ENCODE results near the gene BEND5. TPM values are rescaled to one million over a fixed set of nuclear protein-coding genes. Genes with fewer than 3 reads are reported as not detected.
A peak's percentile ranks its signal among the peaks of the same experiment; 100 is the strongest.

BEND5 gene
- total RNA-seq, 4 donors from 2014 or later, result 1.5 to 1.9 TPM; not detected in 2

- no peak for TF ChIP-seq EP300 (IDR thresholded peaks at IDR 0.05; ENCODE audit: low read depth)
- no peak for TF ChIP-seq POLR2AphosphoS5 (IDR thresholded peaks at IDR 0.05)
- no peak for TF ChIP-seq POLR2A (IDR thresholded peaks at IDR 0.05)
- no peak for TF ChIP-seq CTCF (IDR thresholded peaks at IDR 0.05)
- no peaks in the 10 kb centered on the region for H3K9me3 ChIP-seq
- no peak for DNase-seq
- no peaks in the 10 kb centered on the region for H3K36me3 ChIP-seq
- intact Hi-C loops (cut with DNase I; ENCODE audit: low total_unique reads), result no loop called here
- in situ Hi-C loops (cut with MboI; ENCODE audit: low pct_ligation_motif_present in 1 of 4, low pct_unique_long_range_greater_than_20kb in 1 of 4, low sequenced_read_pairs in 3 of 4), result no loop called here
- H3K27ac ChIP-seq, result no peak overlapping the region
- H3K27me3 ChIP-seq, result no peaks in the 10 kb centered on the region
- no peaks in the 10 kb centered on the region for H3K4me1 ChIP-seq
- H3K4me3 ChIP-seq, result no peak overlapping the region
- WGBS, 2 donors (ENCODE audit: low coverage in 1 of 2), result 80 to 87% methylated on average over 2 of the region's 2 CpGs
Measured at GRCh38 chr1:48710318-48710717, 66.4 kb downstream of the BEND5 start.

DNA sequence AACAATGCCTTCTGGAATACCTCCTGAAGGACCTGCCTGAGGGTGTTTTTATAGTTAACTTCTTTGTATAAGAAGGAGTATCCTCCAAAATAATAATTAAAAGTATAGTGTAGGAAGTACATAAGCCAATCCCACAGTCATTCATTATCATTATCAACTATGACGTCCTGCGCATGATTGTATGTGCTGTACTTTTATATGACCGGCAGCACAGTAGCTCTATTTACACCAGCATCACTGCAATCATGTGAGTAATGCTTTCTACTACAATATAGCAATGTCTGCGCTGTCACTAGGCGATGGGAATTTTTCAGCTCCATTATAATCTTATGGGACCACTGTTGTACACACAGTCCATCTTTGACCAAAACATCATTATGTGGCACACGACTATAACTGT, 72.0 kb downstream of the BEND5 start:
- WGBS, 2 donors (ENCODE audit: low coverage in 1 of 2), result 88 to 95% methylated on average over 6 of the region's 6 CpGs
- Histone ChIP-seq H3K9me3 (no peaks in the 10 kb centered on the region), H3K27me3 (no peaks in the 10 kb centered on the region), H3K4me1 (no peaks in the 10 kb centered on the region), H3K4me3 (no peak overlapping the region), H3K36me3 (no peaks in the 10 kb centered on the region), H3K27ac (no peak overlapping the region)
- in situ Hi-C loops (cut with MboI; ENCODE audit: low pct_ligation_motif_present in 1 of 4, low pct_unique_long_range_greater_than_20kb in 1 of 4, low sequenced_read_pairs in 3 of 4) (no loop called here), intact Hi-C loops (cut with DNase I; ENCODE audit: low total_unique reads) (no loop called here)
- no peak for DNase-seq
- no peak for TF ChIP-seq CTCF (IDR thresholded peaks at IDR 0.05)
- no peak for TF ChIP-seq POLR2A (IDR thresholded peaks at IDR 0.05)
- no peak for TF ChIP-seq EP300 (IDR thresholded peaks at IDR 0.05; ENCODE audit: low read depth)
- TF ChIP-seq POLR2AphosphoS5 (IDR thresholded peaks at IDR 0.05), result no peak

DNA sequence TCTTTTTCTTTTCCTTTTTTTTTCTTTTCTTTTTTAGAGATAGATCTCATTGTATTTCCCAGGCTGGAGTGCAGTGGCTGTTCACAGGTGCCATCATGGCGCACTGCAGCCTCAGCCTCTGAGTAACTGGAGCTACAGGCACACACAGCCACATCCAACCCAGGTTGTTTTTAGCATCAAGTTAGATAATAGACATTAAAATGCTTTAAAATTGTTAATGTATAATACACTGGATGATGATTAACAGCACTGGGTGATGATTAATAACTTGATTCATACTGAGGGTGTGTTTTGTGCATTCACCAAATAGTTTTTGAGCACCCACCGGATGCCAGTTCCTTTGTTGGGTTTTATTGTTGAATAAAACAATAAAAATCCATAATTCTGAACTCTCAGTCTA, 75.2 kb downstream of the BEND5 start:
- intact Hi-C loops (cut with DNase I; ENCODE audit: low total_unique reads), result no loop called here
- no peaks in the 10 kb centered on the region for H3K4me1 ChIP-seq
- DNase-seq, result no peak
- H3K4me3 ChIP-seq, result no peak overlapping the region
- H3K36me3 ChIP-seq, result no peaks in the 10 kb centered on the region
- no peak for TF ChIP-seq POLR2A (IDR thresholded peaks at IDR 0.05)
- TF ChIP-seq EP300 (IDR thresholded peaks at IDR 0.05; ENCODE audit: low read depth), result no peak
- TF ChIP-seq CTCF (IDR thresholded peaks at IDR 0.05), result no peak
- TF ChIP-seq POLR2AphosphoS5 (IDR thresholded peaks at IDR 0.05), result no peak
- in situ Hi-C loops (cut with MboI; ENCODE audit: low pct_ligation_motif_present in 1 of 4, low pct_unique_long_range_greater_than_20kb in 1 of 4, low sequenced_read_pairs in 3 of 4), result no loop called here
- 80 to 81% methylated on average over 2 of the region's 2 CpGs for WGBS, 2 donors (ENCODE audit: low coverage in 1 of 2)
- H3K27me3 ChIP-seq, result no peaks in the 10 kb centered on the region
- H3K27ac ChIP-seq, result no peak overlapping the region
- H3K9me3 ChIP-seq, result no peaks in the 10 kb centered on the region

GRCh38 chr1:48697066-48697707, 79.5 kb downstream of the BEND5 start:
- Histone ChIP-seq H3K27ac (no peak overlapping the region), H3K4me3 (no peak overlapping the region), H3K9me3 (no peaks in the 10 kb centered on the region), H3K36me3 (no peaks in the 10 kb centered on the region), H3K27me3 (no peaks in the 10 kb centered on the region), H3K4me1 (no peaks in the 10 kb centered on the region)
- intact Hi-C loops (cut with DNase I; ENCODE audit: low total_unique reads) (no loop called here), in situ Hi-C loops (cut with MboI; ENCODE audit: low pct_ligation_motif_present in 1 of 4, low pct_unique_long_range_greater_than_20kb in 1 of 4, low sequenced_read_pairs in 3 of 4) (loop anchor here in 2 of 4 donors (25.0 kb wide), 1 partner anchor 1640 kb away; no protein-coding TSS in a partner anchor)
- peak; percentile 65 to 93 (median 90) for TF ChIP-seq CTCF (IDR thresholded peaks at IDR 0.05)
- no peak for TF ChIP-seq EP300 (IDR thresholded peaks at IDR 0.05; ENCODE audit: low read depth)
- 22% methylated on average over 5 of the region's 5 CpGs; no CpG with 5 or more reads in 1 of the 2 donors for WGBS, 2 donors (ENCODE audit: low coverage in 1 of 2)
- DNase-seq, result peak; percentile 63

All from transverse colon (tissue), 4 donors.